Measurements from ENCODE around the gene ENO1. TPM values are rescaled to one million over a fixed set of nuclear protein-coding genes. Genes with fewer than 3 reads are reported as not detected.

The ENO1 gene
- total and polyA plus RNA-seq, 2 of the 8 experiments (the other 6 are each of a cell fraction or from before 2014, with no cell fraction given): 1,763 to 2,117 TPM

- TF ChIP-seq CTCF (IDR thresholded peaks at IDR 0.05; ENCODE audit: control extremely low read depth in 1 of 3, insufficient read depth in 1 of 3, low read depth in 1 of 3, low read length in 3 of 3) (no peak), SUZ12 (IDR thresholded peaks at IDR 0.05; ENCODE audit: low read length) (no peak), BCL11A (IDR thresholded peaks at IDR 0.05; ENCODE audit: low read depth in 2 of 2, low read length in 2 of 2) (no peak), ATF3 (IDR thresholded peaks at IDR 0.05; ENCODE audit: insufficient read depth, low read depth, low read length) (no peak), POU5F1 (IDR thresholded peaks at IDR 0.05; ENCODE audit: low read depth, low read length) (no peak), PHF8 (conservative IDR thresholded peaks at IDR 0.05; ENCODE audit: low read depth, low read length) (peak; percentile 86), RFX5 (IDR thresholded peaks at IDR 0.05; ENCODE audit: borderline replicate concordance, low read depth, low read length) (no peak), TCF12 (IDR thresholded peaks at IDR 0.05; ENCODE audit: low read depth, low read length) (no peak), RAD21 (IDR thresholded peaks at IDR 0.05 in 1 of 2, conservative IDR thresholded peaks at IDR 0.05 in 1 of 2; ENCODE audit: low read depth in 2 of 2, low read length in 2 of 2) (no peak), CTBP2 (IDR thresholded peaks at IDR 0.05; ENCODE audit: borderline replicate concordance, insufficient read depth, insufficient read length, low read length) (no peak), ATF2 (IDR thresholded peaks at IDR 0.05; ENCODE audit: low read length) (no peak), NRF1 (IDR thresholded peaks at IDR 0.05; ENCODE audit: low read depth, low read length) (no peak), MAFK (IDR thresholded peaks at IDR 0.05; ENCODE audit: low read depth, low read length) (no peak), EGR1 (IDR thresholded peaks at IDR 0.05; ENCODE audit: borderline replicate concordance, low read depth, low read length) (peak; percentile 39; the same call in 1 of the 2 replicates), GABPA (IDR thresholded peaks at IDR 0.05; ENCODE audit: borderline replicate concordance, insufficient read depth, low read length) (no peak), E2F6 (IDR thresholded peaks at IDR 0.05) (no peak), ZNF274 (IDR thresholded peaks at IDR 0.05; ENCODE audit: borderline replicate concordance, extremely low read depth, low read length) (no peak)
These were observed 60.8 kb downstream of the ENO1 start, which contains the start of gene RERE (continued) for GRCh38 chr1:8817412-8818324.

Measured in H1 (cell line).